Left ventricle myocardium inferior (tissue), 1 donor: Measurements from ENCODE around the gene FHDC1. TPM values are rescaled to one million over a fixed set of nuclear protein-coding genes. Genes with fewer than 3 reads are reported as not detected.

Experiments used
- DNase-seq: peaks from one replicate; pipeline ENCODE4 v3.0.0-alpha.2; 2020
- H3K27ac ChIP-seq: fragments of 200-600 bp; replicated peaks from 2 replicates; pipeline ENCODE4 v1.8.0; 2021
- H3K27me3 ChIP-seq: fragments of 200-600 bp; 2 replicates; pipeline ENCODE4 v1.8.0; 2021; ENCODE audit warnings: low read depth
- H3K36me3 ChIP-seq: fragments of 200-600 bp; 2 replicates; pipeline ENCODE4 v1.8.0; 2021
- H3K4me1 ChIP-seq: fragments of 200-600 bp; 2 replicates; pipeline ENCODE4 v1.8.0; 2021
- H3K4me3 ChIP-seq: fragments of 200-600 bp; 2 replicates; pipeline ENCODE4 v1.8.0; 2021; ENCODE audit warnings: mild to moderate bottlenecking, moderate library complexity
- H3K9me3 ChIP-seq: fragments of 200-600 bp; replicated peaks from 2 replicates; pipeline ENCODE4 v1.8.0; 2021
- CTCF ChIP-seq: fragments of 200-600 bp; IDR thresholded peaks from 2 replicates; pipeline ENCODE4 v1.8.0; 2021; ENCODE audit warnings: antibody characterized with exemption, mild to moderate bottlenecking, borderline replicate concordance
- intact Hi-C: fragments of 100-400 bp; cut with micrococcal nuclease; formaldehyde crosslinking; loops from one replicate; pipeline ENCODE4 v1.11.0; 2022
- total RNA-seq: library from RNA; stranded (reverse); fragmentation: NEBNext Ultra II Directional; extraction: Animal tissue kit (Norgen Biotek cat#: 25700); gene quantifications from one replicate; pipeline ENCODE4 v1.2.1, GENCODE V29; 2021
- donor health status: DM: no; HTN: yes; CAD: no; lungs with severe emphysema.

The FHDC1 gene
- total RNA-seq, 1 donor from 2014 or later: 0.38 TPM

GRCh38 chr4:152999346-153000075 is 63.4 kb downstream of the FHDC1 start:
- no peak for TF ChIP-seq CTCF
- no peak overlapping the region for H3K4me3 ChIP-seq
- intact Hi-C loops: no loop called here
- no peak for DNase-seq
- H3K27me3 ChIP-seq: peaks cover 63% of the 10 kb centered on the region
- no peaks in the 10 kb centered on the region for H3K9me3 ChIP-seq
- H3K27ac ChIP-seq: no peak overlapping the region
- peaks cover 7% of the 10 kb centered on the region for H3K4me1 ChIP-seq
- H3K36me3 ChIP-seq: no peaks in the 10 kb centered on the region

- intact Hi-C loops: no loop called here
- no peak for DNase-seq
Measured at GRCh38 chr4:153000076-153000420, 63.9 kb downstream of the FHDC1 start.

GRCh38 chr4:153001626-153002025 is 65.5 kb downstream of the FHDC1 start:
- no peak for DNase-seq
- Histone ChIP-seq H3K27ac (no peak overlapping the region), H3K9me3 (no peaks in the 10 kb centered on the region), H3K27me3 (peaks cover 58% of the 10 kb centered on the region), H3K4me3 (no peak overlapping the region), H3K36me3 (no peaks in the 10 kb centered on the region), H3K4me1 (peaks cover under 1% of the 10 kb centered on the region)
- TF ChIP-seq CTCF: no peak
- intact Hi-C loops: no loop called here

More at GRCh38 chr4:153000076-153000420, 63.9 kb downstream of the FHDC1 start:
- Histone ChIP-seq H3K27ac (no peak overlapping the region), H3K9me3 (no peaks in the 10 kb centered on the region), H3K4me3 (no peak overlapping the region), H3K27me3 (peaks cover 59% of the 10 kb centered on the region), H3K4me1 (peaks cover 7% of the 10 kb centered on the region), H3K36me3 (no peaks in the 10 kb centered on the region)
- no peak for TF ChIP-seq CTCF

- Histone ChIP-seq H3K27ac (no peak overlapping the region), H3K4me3 (no peak overlapping the region), H3K4me1 (no peaks in the 10 kb centered on the region), H3K36me3 (no peaks in the 10 kb centered on the region), H3K9me3 (no peaks in the 10 kb centered on the region), H3K27me3 (peaks cover 56% of the 10 kb centered on the region)
- intact Hi-C loops: no loop called here
- no peak for TF ChIP-seq CTCF
- DNase-seq: no peak
Measured at GRCh38 chr4:153002110-153002509, 66.0 kb downstream of the FHDC1 start.

- no peaks in the 10 kb centered on the region for H3K36me3 ChIP-seq
- H3K4me3 ChIP-seq: no peak overlapping the region
- no peaks in the 10 kb centered on the region for H3K9me3 ChIP-seq
- peaks cover 42% of the 10 kb centered on the region for H3K27me3 ChIP-seq
- TF ChIP-seq CTCF: no peak
- H3K4me1 ChIP-seq: no peaks in the 10 kb centered on the region
- no peak for DNase-seq
- H3K27ac ChIP-seq: no peak overlapping the region
- intact Hi-C loops: no loop called here
Measured at GRCh38 chr4:153004081-153004850, 68.1 kb downstream of the FHDC1 start.
